ENCODE measurements around the gene ZNF181.

- no peak for TF ChIP-seq ARNTL (CRISPR knock-in tag; IDR thresholded peaks at IDR 0.05; ENCODE audit: borderline replicate concordance, low read depth)
- no peak for TF ChIP-seq PATZ1 (CRISPR knock-in tag; IDR thresholded peaks at IDR 0.05; ENCODE audit: borderline replicate concordance)
- TF ChIP-seq ZNF8 (CRISPR knock-in tag; IDR thresholded peaks at IDR 0.05), result no peak
- TF ChIP-seq ZNF70 (CRISPR knock-in tag; IDR thresholded peaks at IDR 0.05), result no peak
- TF ChIP-seq PPARA (CRISPR knock-in tag; IDR thresholded peaks at IDR 0.05; ENCODE audit: borderline replicate concordance), result no peak
- no peak for TF ChIP-seq POU6F1 (CRISPR knock-in tag; IDR thresholded peaks at IDR 0.05; ENCODE audit: borderline replicate concordance, low read depth)
- no peak for TF ChIP-seq CSDC2 (CRISPR knock-in tag; IDR thresholded peaks at IDR 0.05)
Measured at GRCh38 chr19:34759218-34759917, 25.3 kb downstream of the ZNF181 start.
